ENCODE data around the gene MRPS18A.

MRPS18A gene
- total RNA-seq = 12.9 to 16.3 (median 13.8) reads per million in 4 donors

DNA sequence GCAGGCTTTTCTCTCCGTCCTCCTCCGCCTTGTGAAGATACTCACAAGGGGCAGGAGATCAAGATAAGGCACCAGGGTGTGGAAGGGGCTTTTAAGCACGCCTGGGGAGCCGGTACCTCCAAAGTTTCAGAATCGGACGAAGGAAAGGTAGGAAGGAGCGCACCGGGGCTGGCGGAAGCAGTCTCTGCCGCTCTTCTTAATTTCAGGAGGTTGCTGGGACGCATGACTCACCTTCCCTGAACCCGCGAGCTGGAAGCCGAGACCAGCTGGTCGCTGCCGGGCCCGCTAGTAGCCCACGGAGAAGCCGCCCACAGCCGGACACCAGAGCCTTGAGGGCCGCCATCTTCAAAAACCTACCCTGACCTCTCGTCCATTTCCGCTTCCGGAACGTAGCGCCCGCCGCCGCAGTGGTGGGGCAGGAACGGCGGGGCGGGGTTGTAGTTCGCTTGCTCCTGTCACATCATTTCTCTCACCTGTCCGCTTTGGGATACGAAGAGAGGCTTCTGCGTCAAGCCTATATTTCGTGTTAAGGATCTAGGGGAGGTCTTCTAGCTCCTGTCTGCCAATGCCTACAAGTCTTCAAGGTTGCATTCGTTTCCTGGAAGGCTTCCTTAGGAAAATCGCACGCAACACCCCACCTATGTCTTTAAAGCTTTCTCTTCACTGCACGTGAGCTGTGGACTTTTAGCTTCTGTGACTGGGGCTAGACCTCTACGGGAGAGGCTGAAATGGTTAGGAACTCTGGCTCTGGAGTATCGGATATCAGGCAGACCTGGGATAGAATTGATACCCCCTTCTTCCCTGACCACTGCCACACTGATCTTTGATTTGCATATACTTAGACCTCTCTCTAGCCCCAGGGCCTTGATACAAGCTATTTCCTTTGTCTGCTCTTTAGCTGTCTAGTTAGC is at the start of gene MRPS18A:
MRPS18A (minus strand) TSS at position 355 of the 911 bp plus-strand sequence; CDS start at position 343, 12 bp downstream.
- peak; percentile 55 to 81 (median 70) for DNase-seq

GRCh38 chr6:43736844-43737243 is 49.3 kb upstream of the MRPS18A start:
- no peak for DNase-seq

DNA sequence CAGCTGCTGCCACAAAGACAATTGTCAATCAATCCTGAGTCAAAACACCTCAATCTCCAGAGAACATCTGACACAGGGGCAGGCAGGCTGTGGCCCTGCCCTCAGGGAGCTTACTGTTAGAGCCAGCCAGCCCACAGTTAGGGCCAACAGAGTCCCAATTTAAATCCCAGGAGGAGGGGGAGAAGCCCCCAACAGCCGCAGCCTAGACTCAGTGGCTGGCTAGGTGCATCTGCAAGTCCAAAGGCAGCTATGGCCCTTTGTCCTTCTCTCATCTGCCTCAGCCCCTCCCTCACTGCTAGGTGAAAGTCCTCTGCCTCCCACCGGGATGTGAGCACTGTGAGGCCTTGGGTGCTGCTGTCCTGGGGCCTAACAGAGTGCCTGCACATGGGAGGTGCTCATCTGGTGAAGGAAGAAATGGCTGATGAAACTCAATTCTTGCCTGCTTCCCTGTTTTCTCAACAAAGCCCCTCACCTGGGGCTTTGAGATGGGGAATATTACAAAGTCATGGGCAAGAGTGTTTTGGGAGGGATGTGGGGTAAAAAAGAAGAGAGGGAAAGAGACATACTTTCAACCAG is 48.7 kb upstream of the MRPS18A start:
- DNase-seq = no peak

GRCh38 chr6:43735642-43736199 is 48.1 kb upstream of the MRPS18A start:
- DNase-seq = no peak

DNA sequence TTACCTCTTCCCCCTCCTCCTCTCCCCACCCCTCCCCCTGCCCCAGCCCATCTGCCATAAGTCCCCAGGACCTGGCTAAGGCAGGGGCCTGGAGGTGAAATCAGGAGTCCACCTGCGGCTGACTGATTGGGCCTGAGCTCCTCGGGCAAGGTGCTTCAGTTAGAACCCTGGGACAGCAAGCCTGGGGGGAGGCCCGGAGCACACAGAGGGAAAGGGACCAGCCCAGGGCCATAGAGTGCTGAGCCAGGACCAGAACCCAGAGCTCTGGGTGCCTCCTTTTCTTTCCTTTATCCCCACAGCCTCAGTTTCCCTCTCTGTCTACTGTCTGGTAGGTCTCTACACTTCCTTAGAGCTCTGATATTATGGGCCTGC is 46.7 kb upstream of the MRPS18A start:
- DNase-seq = no peak

DNA sequence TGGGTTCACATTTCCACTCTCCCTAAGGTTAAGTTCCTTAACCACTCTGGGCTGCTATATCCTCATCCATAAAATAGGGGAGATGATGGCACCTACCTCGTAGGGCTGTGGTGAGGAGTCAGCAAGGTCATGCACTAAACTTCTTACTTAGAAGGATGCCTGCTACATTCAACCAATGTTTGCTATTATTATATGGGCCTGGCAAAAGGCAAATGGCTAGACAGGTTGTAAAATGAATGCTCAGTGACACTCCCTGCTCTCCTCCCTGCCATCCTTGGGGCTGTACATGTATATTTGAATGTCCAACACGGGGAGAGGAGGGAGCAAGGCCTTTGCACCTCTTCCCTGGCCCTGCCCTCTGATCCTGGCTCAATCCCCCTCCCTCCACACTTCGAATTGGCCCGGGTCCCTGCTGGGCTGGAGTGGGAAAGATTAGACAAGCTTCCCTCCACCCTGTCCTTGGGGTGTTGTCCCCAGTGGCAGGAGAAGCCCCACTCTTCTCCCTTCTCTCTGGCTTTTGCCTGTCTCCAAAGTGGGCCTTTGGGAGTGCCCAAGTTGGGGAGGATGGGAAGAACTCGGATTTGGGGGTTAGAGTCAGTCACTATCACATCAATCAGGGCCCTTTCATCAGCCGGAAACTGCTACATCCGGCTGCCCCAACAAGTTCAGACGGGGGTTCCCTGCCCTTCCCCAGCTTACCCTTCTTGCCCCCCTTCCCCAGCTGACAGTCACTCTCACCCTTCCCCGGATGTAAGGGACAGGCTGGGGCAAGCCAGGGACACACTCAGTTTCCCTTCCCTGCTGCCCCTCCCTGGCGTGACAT is 46.1 kb upstream of the MRPS18A start:
- peak in 4 of 5 donors; percentile 31 to 73 (median 36) for DNase-seq

- DNase-seq = no peak
Measured at GRCh38 chr6:43730634-43731033, 43.0 kb upstream of the MRPS18A start.

- no peak for DNase-seq
Measured at GRCh38 chr6:43729537-43729936, 41.9 kb upstream of the MRPS18A start.

DNA sequence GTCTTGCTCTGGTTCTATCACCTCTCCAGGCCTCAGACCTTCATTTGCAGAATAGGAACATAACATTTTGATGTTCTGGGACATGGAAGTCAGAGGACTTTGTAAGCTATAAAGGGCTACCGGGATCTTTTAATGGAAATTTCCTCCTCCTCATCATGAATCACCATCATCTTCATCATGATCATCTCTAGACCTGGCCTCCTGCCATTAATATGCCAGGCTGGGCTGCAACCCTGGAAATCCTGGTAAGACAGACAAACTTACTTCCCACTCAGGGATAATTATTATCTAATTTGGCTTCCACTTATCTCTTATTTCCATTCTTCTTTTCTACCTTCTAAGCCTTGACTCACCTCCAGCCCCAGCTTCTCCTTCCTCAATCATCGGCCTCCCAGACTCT is 41.0 kb upstream of the MRPS18A start:
- DNase-seq = no peak

DNA sequence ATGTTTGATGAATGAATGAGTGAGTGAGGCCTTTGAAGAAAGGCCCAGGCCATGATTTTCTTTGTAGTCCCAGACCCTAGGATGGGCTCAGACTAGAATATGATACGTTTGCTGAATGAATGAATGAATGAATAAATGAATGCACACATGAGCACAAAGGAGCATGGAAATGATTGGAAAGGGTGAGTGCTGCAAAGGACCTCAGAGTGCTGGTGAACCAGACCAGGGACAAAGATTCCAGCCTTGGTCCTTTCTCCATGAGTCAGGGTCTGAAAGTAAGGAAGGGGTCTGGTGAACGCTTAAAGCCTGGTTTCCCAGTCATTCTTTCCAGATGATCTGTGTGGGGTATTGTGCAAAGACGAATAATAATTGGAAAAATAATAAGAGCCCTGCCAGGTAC is 40.0 kb upstream of the MRPS18A start:
- DNase-seq = no peak

GRCh38 chr6:43725643-43726580 is 38.3 kb upstream of the MRPS18A start:
- DNase-seq = no peak

DNA sequence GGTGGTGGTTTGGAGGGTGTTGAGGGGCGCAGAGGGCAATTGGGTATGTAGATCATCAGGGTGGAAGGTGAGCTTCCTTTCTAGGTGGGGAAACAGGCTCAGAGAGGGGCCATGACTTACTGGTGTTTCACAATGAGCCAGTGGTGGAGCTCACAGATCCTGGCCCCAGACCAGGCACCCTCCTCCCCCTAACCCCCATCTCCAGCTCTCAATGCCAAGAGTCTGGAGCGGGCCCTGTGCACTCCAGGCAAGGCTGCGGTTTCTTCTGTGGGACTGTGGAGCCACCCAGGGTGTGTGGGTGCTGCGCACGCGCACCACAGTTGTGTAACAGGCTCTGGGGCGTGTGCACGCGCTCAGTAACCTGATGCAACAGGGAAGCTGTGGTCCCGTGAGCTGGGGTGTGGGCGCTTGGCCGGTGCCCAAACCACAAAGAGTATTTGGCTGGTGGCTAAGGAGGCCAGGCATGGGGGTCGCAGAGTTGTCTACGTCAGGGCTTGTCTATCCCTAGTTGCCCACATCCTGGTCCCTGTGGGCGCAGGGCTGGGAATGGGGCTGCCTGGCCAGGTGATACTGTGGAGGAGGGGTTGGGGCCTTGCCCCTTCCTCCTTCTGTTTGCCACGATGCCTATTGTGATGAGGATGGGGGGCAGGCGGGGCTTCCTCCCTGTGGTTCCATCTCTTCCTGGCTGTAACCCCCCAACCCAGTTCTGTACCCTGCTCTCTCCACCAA is 37.5 kb upstream of the MRPS18A start:
- peak; percentile 22 to 91 (median 43) for DNase-seq

GRCh38 chr6:43724354-43724753 is 36.8 kb upstream of the MRPS18A start:
- no peak for DNase-seq

DNA sequence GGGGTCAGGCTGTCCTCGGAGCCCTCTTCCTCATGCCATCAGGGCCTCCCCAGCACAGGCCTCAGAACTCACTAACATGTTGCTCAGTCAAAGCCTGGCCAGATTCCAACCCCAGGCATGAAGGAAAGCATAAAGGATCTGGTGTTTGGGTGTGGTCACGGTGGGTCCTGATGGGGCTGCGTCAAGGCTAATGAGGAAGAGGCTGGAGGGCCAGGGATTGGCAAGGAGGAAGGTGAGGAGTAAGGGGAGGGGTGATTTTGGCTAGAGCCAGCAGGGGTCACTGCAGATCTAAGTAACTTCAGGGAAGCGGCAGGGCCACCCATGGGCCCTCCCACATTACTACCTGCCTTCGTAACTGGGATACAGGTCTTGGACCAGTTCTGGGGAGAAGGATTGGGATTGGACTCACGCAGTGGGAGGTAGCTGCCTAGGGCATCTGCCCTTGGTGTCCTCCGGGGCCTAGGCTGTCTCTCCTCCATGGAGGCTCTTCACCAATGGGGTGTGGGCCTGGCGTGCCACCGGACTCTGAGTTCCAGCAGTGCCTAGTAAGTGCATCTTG is 36.2 kb upstream of the MRPS18A start:
- peak; percentile 35 to 79 (median 46) for DNase-seq

GRCh38 chr6:43722920-43723545 is 35.4 kb upstream of the MRPS18A start:
- no peak for DNase-seq

DNA sequence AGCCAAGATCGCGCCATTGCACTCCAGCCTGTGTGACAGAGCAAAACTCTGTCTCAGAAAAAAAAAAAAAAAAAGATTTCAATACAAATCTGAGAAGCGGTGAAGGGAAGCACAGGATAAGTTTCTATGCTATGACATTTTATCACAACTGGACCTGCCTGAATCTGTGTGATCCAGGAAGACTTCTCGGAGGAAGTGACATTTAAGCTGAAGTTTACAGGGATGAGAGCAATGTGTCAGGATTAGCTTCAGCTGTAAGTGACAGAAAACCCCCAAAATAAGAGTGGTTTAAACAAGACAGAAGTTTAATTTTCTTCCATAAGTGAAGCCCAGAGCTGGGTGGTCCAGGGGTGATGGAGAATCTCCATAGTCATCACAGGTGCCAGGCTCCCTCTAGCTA is 33.4 kb upstream of the MRPS18A start:
- no peak for DNase-seq

GRCh38 chr6:43719511-43719910 is 31.9 kb upstream of the MRPS18A start:
- DNase-seq = no peak

DNA sequence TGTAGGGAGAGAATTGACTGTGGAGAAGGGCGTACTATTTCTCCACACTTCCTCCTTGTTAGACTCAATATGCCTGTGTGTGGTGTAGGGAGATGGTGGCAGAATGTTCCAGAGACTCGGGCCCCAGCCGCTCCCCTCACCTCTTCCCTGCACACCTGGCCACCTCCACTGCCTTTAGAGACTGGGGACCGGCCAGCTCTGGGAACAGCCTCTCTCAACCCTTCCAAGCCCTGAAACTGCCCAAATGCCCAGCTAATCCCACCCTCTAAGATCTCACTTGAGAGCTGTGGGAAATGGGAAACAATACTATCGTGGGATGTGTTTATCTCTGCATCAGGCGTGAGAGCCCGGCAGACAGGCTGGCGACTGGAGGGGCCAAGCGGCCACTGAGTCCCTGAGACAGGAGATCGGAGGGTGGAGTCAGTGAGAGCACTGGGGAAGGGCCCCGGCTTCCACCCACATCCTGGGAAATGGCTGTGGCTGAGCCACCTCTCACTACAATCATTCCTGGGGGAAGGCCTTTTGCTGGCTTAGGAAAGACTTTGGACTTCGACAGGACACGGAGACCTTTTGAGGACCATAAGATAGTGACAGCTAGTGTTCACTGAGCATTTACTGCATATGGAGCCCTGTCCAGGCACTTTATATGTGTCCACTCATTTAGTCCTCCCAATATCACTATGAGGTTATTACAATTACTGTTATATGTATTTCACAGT is 31.0 kb upstream of the MRPS18A start:
- DNase-seq = no peak

DNA sequence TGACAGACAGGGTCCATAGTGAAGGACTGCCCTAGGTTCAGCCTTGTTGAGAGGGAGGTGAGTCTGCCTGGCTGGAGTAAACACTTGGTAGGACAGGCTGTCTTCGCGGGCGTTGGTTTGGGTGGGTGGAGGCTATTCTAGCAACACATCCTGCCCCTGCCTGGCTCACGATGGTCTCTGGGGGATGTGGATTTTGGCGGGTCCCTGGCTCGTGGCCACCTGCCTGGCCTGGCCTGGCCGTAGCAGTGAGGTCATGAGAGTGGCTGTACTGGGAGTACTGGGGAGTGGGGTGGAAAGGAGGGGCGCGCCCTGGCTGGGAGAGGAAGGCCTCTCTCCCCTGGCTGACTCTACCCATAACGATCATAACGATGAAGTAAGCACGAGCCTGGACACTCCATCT is 30.2 kb upstream of the MRPS18A start:
- DNase-seq = no peak

DNA sequence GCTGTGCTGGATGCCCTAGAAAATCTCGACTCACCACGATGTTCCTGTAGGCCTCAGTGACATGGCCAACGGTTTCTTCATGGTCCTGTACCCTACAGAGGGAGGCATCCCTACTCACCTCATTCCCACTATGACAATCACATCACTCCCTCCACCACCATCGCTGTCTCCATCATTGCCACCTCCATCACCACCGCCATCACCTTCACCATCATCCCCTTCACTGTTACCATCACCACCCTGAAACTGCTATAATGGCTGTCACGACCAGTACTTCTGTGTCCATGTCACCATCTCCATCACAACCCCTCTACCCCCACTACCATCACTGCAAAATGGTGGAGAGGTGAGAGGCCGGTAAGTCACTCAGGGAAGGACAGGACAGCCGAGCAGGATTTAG is 29.8 kb upstream of the MRPS18A start:
- no peak for DNase-seq

Measured in T-helper 1 cell (primary cell).